ENCODE data around the gene TAPBPL. TPM values are rescaled to one million over a fixed set of nuclear protein-coding genes. Genes with fewer than 3 reads are reported as not detected.

Gene TAPBPL
- total RNA-seq, 1 donor from 2014 or later: 0.96 TPM

GRCh38 chr12:6430124-6430989, 21.5 kb upstream of the TAPBPL start:
- Mint-ChIP-seq H3K9me3 (ENCODE audit: unreplicated experiment) (no peaks in the 10 kb centered on the region), H3K4me3 (ENCODE audit: unreplicated experiment) (peak overlapping the region; percentile 34), H3K27me3 (ENCODE audit: unreplicated experiment) (no peaks in the 10 kb centered on the region), H3K36me3 (ENCODE audit: unreplicated experiment) (no peaks in the 10 kb centered on the region), H3K4me1 (ENCODE audit: low read depth, unreplicated experiment) (peaks cover 11% of the 10 kb centered on the region), H3K27ac (ENCODE audit: unreplicated experiment) (peak overlapping the region; percentile 70)
- TF ChIP-seq CTCF (IDR thresholded peaks at IDR 0.05; ENCODE audit: partially characterized antibody, unreplicated experiment): no peak
- DNase-seq: no peak

GRCh38 chr12:6432991-6433390, 18.9 kb upstream of the TAPBPL start:
- H3K4me1 Mint-ChIP-seq (ENCODE audit: low read depth, unreplicated experiment): peaks cover 11% of the 10 kb centered on the region
- no peak for TF ChIP-seq CTCF (IDR thresholded peaks at IDR 0.05; ENCODE audit: partially characterized antibody, unreplicated experiment)
- no peak overlapping the region for H3K4me3 Mint-ChIP-seq (ENCODE audit: unreplicated experiment)
- H3K27ac Mint-ChIP-seq (ENCODE audit: unreplicated experiment): no peak overlapping the region
- H3K9me3 Mint-ChIP-seq (ENCODE audit: unreplicated experiment): no peaks in the 10 kb centered on the region
- H3K36me3 Mint-ChIP-seq (ENCODE audit: unreplicated experiment): no peaks in the 10 kb centered on the region
- no peak for DNase-seq
- H3K27me3 Mint-ChIP-seq (ENCODE audit: unreplicated experiment): no peaks in the 10 kb centered on the region

- no peak overlapping the region for H3K27ac Mint-ChIP-seq (ENCODE audit: unreplicated experiment)
- no peaks in the 10 kb centered on the region for H3K36me3 Mint-ChIP-seq (ENCODE audit: unreplicated experiment)
- no peak for DNase-seq
- H3K27me3 Mint-ChIP-seq (ENCODE audit: unreplicated experiment): no peaks in the 10 kb centered on the region
- no peak overlapping the region for H3K4me3 Mint-ChIP-seq (ENCODE audit: unreplicated experiment)
- TF ChIP-seq CTCF (IDR thresholded peaks at IDR 0.05; ENCODE audit: partially characterized antibody, unreplicated experiment): no peak
- H3K4me1 Mint-ChIP-seq (ENCODE audit: low read depth, unreplicated experiment): peaks cover 11% of the 10 kb centered on the region
- no peaks in the 10 kb centered on the region for H3K9me3 Mint-ChIP-seq (ENCODE audit: unreplicated experiment)
These were observed 17.4 kb upstream of the TAPBPL start for GRCh38 chr12:6434205-6435140.

- H3K4me1 Mint-ChIP-seq (ENCODE audit: low read depth, unreplicated experiment): no peaks in the 10 kb centered on the region
- no peaks in the 10 kb centered on the region for H3K27me3 Mint-ChIP-seq (ENCODE audit: unreplicated experiment)
- H3K36me3 Mint-ChIP-seq (ENCODE audit: unreplicated experiment): no peaks in the 10 kb centered on the region
- no peak overlapping the region for H3K27ac Mint-ChIP-seq (ENCODE audit: unreplicated experiment)
- no peaks in the 10 kb centered on the region for H3K9me3 Mint-ChIP-seq (ENCODE audit: unreplicated experiment)
- no peak for TF ChIP-seq CTCF (IDR thresholded peaks at IDR 0.05; ENCODE audit: partially characterized antibody, unreplicated experiment)
- DNase-seq: no peak
- H3K4me3 Mint-ChIP-seq (ENCODE audit: unreplicated experiment): no peak overlapping the region
These were observed 15.7 kb upstream of the TAPBPL start for GRCh38 chr12:6435961-6436715.

Measured in glutamatergic neuron (in vitro differentiated cells).